ENCODE data around the gene KLK12. TPM values are rescaled to one million over a fixed set of nuclear protein-coding genes. Genes with fewer than 3 reads are reported as not detected.

The KLK12 gene
- total RNA-seq, 1 experiment from 2014 or later: not detected

DNA sequence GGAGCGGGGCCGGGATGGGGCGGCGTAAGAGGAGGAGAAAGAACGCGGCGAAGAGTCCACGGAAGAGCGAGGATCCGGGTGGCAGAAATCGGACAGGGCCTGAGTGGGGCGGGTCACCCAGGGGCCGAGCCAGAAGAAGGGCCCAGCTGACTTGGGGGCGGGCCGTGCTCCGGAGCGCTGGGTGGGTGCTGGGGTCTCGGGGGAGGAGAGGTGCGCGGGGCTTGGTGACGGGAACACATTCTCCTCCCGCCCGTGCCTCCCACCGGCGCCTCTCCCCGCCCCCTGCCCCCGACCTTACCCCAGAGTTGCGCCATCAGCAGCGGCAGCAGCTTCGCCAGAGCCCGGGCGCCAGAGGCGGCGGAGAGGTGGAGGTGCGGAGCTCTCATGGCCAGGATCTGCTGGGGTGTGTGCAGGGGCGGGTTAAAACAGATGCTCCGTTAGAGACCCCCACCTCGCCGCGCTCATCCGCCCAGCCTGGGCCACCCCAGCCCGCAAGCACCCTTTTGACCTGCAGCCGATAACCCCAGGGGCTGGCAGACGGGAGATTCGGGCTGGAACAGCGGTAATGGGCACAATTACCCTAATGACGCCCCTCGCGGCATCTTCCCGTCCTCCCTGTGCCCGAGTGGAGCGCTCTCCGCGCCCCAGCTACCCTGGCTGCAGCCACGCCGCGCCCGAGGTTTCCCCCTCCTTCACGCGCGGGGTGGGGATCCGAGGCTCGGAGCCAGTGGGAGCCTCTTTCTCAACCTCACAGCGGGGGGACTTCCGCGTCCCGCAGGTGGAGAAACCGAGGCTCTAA lies 15.9 kb downstream of the KLK12 start:
- H3K9me3 ChIP-seq (replicated peaks): 0 out of 2 replicates have a peak, but pooled peaks cover 2% of the 10 kb centered on the region
- H3K4me3 ChIP-seq: no peak overlapping the region
- H3K27ac ChIP-seq: no peak overlapping the region
- no peaks in the 10 kb centered on the region for H3K36me3 ChIP-seq
- peaks cover 41% of the 10 kb centered on the region for H3K27me3 ChIP-seq (replicated peaks)
- no peak for DNase-seq (ENCODE audit: low read depth in 1 of 2, low spot score in 2 of 2)
- H3K4me1 ChIP-seq (replicated peaks): peaks cover 5% of the 10 kb centered on the region; the same call in 1 of the 2 replicates

DNA sequence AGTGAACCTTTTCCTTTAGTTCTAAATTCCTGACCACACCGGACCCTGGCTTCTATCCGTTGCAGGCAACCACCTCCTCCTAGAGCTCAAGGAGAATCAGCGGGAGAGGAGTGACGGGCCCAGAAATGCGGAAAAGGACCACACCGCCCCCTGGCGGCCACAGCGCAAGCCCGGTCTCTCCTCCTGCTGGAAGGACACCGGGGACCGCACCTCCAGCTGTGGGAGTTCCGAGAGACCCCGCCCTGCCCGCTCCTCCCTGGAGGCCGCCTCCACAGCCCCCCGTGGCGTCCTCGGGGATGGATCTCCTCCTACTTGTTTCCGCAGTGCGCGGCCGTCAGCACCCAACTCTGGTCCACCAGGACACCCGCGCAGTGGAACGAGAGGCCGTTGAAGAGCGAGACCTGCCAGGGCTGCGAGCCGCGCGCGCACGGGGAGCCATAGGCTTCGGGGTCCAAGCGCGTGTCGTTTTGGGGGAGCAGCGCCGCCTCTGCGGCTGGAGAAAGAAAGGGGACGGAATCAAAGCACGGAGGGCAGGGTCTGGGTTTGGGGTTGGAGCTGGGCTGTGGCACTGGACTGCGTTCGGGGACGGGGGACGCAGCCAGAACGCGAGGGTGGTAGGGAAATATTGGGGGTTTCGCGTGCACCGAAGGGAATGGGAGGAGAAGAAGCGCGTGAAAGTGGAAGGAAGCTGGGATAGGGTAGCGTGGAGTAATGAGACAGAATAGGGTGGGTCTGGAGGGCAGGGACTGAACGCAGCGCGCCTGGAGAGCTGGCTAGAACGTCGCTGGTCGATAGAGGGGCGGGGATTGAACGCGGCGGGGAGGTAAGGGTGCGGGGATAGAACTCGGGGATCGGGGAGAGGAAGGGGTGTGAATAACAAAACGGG lies 17.8 kb downstream of the KLK12 start:
- no peaks in the 10 kb centered on the region for H3K36me3 ChIP-seq
- peaks cover 5% of the 10 kb centered on the region; the same call in 1 of the 2 replicates for H3K4me1 ChIP-seq (replicated peaks)
- peak in 1 of 2 experiments; percentile 27 for DNase-seq (ENCODE audit: low read depth in 1 of 2, low spot score in 2 of 2)
- 0 out of 2 replicates have a peak, but pooled peaks cover 2% of the 10 kb centered on the region for H3K9me3 ChIP-seq (replicated peaks)
- peaks cover 41% of the 10 kb centered on the region for H3K27me3 ChIP-seq (replicated peaks)
- H3K27ac ChIP-seq: no peak overlapping the region
- no peak overlapping the region for H3K4me3 ChIP-seq

DNA sequence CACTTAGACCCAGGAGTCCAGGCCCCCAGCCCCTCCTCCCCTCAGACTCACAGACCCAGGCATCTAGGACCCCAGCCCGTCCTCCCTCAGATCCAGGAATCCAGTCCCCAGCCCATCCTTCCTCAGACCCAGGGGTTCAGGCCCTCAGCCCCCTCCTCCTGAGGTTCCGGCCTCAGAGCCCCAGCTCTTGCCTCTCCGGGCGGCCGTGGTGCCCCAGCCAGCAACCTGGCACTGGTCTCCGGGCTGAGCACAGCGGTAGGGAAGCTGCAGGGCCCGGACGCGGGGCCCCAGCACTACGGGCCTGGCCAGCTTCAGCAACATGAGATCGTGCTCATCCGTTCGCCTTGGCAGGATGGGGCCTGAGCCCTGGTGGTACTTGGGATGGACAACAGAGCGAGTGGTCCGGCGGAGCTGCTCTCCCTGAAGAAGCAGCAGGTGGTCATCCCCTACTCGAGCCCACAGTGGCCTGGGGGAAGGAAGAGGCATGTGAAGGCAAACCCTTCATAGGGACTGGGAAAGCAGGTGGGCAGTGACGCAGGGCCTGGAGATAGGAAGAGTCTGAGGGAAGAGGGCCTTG lies 19.0 kb downstream of the KLK12 start:
- Histone ChIP-seq H3K36me3 (no peaks in the 10 kb centered on the region), H3K4me3 (no peak overlapping the region), H3K27me3 (replicated peaks) (peaks cover 34% of the 10 kb centered on the region), H3K27ac (no peak overlapping the region), H3K9me3 (replicated peaks) (0 out of 2 replicates have a peak, but pooled peaks cover 2% of the 10 kb centered on the region), H3K4me1 (replicated peaks) (peaks cover 5% of the 10 kb centered on the region; the same call in 1 of the 2 replicates)
- no peak for DNase-seq (ENCODE audit: low read depth in 1 of 2, low spot score in 2 of 2)

DNA sequence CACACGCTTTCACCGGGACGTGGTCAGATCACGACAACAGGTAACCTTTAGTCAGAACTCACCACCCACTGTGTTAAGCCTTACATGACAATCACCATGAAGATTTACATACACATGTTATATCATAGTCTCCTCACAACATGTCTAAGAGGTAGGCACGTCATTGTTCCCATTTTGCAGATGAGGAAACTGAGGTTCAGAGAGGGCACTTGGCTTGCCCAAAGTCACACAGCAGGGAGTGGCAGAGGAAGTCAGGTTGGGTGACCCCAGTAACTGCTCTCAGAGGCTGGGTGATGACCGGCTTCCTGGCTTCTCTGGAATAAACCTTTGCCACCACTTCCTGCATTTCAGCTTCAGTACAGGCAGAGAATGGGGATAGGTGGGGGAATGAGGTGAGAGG lies 20.6 kb downstream of the KLK12 start:
- Histone ChIP-seq H3K4me1 (replicated peaks) (peaks cover 5% of the 10 kb centered on the region; the same call in 1 of the 2 replicates), H3K27me3 (replicated peaks) (peaks cover 23% of the 10 kb centered on the region), H3K36me3 (no peaks in the 10 kb centered on the region), H3K9me3 (replicated peaks) (0 out of 2 replicates have a peak, but pooled peaks cover 2% of the 10 kb centered on the region), H3K4me3 (no peak overlapping the region), H3K27ac (no peak overlapping the region)
- no peak for DNase-seq (ENCODE audit: low read depth in 1 of 2, low spot score in 2 of 2)

- H3K4me3 ChIP-seq: no peak overlapping the region
- H3K27ac ChIP-seq: no peak overlapping the region
- no peak for DNase-seq (ENCODE audit: low read depth in 1 of 2, low spot score in 2 of 2)
- peaks cover 22% of the 10 kb centered on the region for H3K27me3 ChIP-seq (replicated peaks)
- H3K36me3 ChIP-seq: no peaks in the 10 kb centered on the region
- peaks cover 5% of the 10 kb centered on the region; the same call in 1 of the 2 replicates for H3K4me1 ChIP-seq (replicated peaks)
- H3K9me3 ChIP-seq (replicated peaks): 0 out of 2 replicates have a peak, but pooled peaks cover 2% of the 10 kb centered on the region
Measured at GRCh38 chr19:51012661-51013190, 22.1 kb downstream of the KLK12 start.

DNA sequence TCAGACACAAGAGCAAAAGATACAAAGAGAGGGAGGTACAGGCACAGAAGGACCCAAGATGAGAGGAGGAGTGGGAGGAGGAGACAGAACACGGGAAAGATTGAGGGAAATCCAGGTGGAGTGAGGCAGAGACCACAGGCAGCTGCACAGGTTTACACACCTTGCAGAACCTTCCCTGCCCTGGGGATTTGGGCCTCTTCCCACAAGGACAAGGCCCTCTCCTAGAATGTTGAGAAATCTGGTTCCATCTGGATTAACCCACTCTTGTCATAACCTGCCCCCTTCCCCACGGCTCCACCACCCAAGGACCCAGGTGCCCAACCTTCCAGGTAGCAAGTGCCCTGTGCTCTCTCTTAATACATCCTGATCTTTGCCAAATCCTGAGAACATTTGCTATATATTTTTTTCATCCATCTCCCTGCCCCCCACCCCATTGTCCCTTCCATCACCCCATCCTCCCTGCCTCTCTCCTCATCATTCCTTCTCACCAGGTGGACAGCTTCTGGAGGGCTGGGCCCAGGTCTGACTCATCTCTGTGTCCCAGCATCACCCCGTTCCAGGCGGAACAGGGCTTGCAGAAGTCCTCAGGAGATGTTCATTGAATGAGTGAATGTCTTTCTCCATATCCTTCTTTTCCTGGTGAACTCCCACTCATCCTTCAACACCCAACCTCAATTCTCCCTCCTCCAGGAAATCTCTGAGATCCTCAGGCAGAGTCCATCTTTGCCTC lies 24.6 kb downstream of the KLK12 start:
- no peak for DNase-seq (ENCODE audit: low read depth in 1 of 2, low spot score in 2 of 2)
- no peaks in the 10 kb centered on the region for H3K9me3 ChIP-seq (replicated peaks)

GRCh38 chr19:51009061-51009891 lies 25.5 kb downstream of the KLK12 start:
- DNase-seq (ENCODE audit: low read depth in 1 of 2, low spot score in 2 of 2): no peak

More for the DNA sequence above, 24.6 kb downstream of the KLK12 start:
- Histone ChIP-seq H3K27me3 (replicated peaks) (peaks cover 9% of the 10 kb centered on the region; the same call in 1 of the 2 replicates), H3K36me3 (no peaks in the 10 kb centered on the region), H3K4me3 (no peak overlapping the region), H3K27ac (no peak overlapping the region), H3K4me1 (replicated peaks) (no peaks in the 10 kb centered on the region)

GRCh38 chr19:51007488-51007887 lies 27.3 kb downstream of the KLK12 start:
- Histone ChIP-seq H3K27ac (no peak overlapping the region), H3K9me3 (replicated peaks) (no peaks in the 10 kb centered on the region), H3K27me3 (replicated peaks) (peaks cover 9% of the 10 kb centered on the region; the same call in 1 of the 2 replicates), H3K4me3 (no peak overlapping the region), H3K36me3 (no peaks in the 10 kb centered on the region), H3K4me1 (replicated peaks) (no peaks in the 10 kb centered on the region)
- DNase-seq (ENCODE audit: low read depth in 1 of 2, low spot score in 2 of 2): no peak

More at GRCh38 chr19:51009061-51009891, 25.5 kb downstream of the KLK12 start:
- H3K9me3 ChIP-seq (replicated peaks): no peaks in the 10 kb centered on the region
- no peak overlapping the region for H3K27ac ChIP-seq
- peaks cover 9% of the 10 kb centered on the region; the same call in 1 of the 2 replicates for H3K27me3 ChIP-seq (replicated peaks)
- H3K36me3 ChIP-seq: no peaks in the 10 kb centered on the region
- H3K4me3 ChIP-seq: no peak overlapping the region
- H3K4me1 ChIP-seq (replicated peaks): no peaks in the 10 kb centered on the region

DNA sequence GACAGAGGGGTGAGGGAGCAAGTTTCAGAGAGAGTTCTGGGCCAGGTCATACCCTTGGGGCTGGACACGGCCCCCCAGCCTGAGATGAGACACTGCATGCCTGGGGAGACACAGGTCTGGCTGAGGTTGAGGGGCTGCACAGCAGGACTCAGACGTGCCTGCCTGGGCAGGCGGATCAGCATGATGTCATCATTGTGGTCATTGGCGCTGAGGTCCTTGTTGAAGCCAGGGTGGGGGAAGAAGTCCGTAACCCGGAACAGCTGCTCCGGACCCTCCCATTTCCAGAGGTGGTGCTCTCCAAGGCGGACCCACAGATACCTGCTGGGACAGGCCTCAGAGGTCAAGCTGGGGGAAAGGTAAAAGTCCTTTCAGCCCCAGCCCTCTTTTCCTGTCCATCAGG lies 28.4 kb downstream of the KLK12 start:
- Histone ChIP-seq H3K4me3 (no peak overlapping the region), H3K9me3 (replicated peaks) (no peaks in the 10 kb centered on the region), H3K27me3 (replicated peaks) (peaks cover 9% of the 10 kb centered on the region; the same call in 1 of the 2 replicates), H3K4me1 (replicated peaks) (no peaks in the 10 kb centered on the region), H3K36me3 (no peaks in the 10 kb centered on the region), H3K27ac (no peak overlapping the region)
- DNase-seq (ENCODE audit: low read depth in 1 of 2, low spot score in 2 of 2): no peak

GRCh38 chr19:51005248-51005647 lies 29.6 kb downstream of the KLK12 start:
- DNase-seq (ENCODE audit: low read depth in 1 of 2, low spot score in 2 of 2): no peak
- no peaks in the 10 kb centered on the region for H3K4me1 ChIP-seq (replicated peaks)
- no peaks in the 10 kb centered on the region for H3K9me3 ChIP-seq (replicated peaks)
- no peak overlapping the region for H3K27ac ChIP-seq
- no peak overlapping the region for H3K4me3 ChIP-seq
- no peaks in the 10 kb centered on the region for H3K36me3 ChIP-seq
- peaks cover 9% of the 10 kb centered on the region; the same call in 1 of the 2 replicates for H3K27me3 ChIP-seq (replicated peaks)

- Histone ChIP-seq H3K4me1 (replicated peaks) (no peaks in the 10 kb centered on the region), H3K4me3 (no peak overlapping the region), H3K27me3 (replicated peaks) (peaks cover 1% of the 10 kb centered on the region; the same call in 1 of the 2 replicates), H3K9me3 (replicated peaks) (no peaks in the 10 kb centered on the region), H3K36me3 (no peaks in the 10 kb centered on the region), H3K27ac (no peak overlapping the region)
- DNase-seq (ENCODE audit: low read depth in 1 of 2, low spot score in 2 of 2): no peak
Measured at GRCh38 chr19:51003316-51003715, 31.5 kb downstream of the KLK12 start.
